ENCODE data around the gene CRYAB. TPM values are rescaled to one million over a fixed set of nuclear protein-coding genes. Genes with fewer than 3 reads are reported as not detected.

CRYAB gene
- total and polyA plus RNA-seq, 2 of the 4 experiments (the other 2 are of a cell fraction), result 6.5 to 19.5 TPM

GRCh38 chr11:111860257-111860656 is 51.3 kb downstream of the CRYAB start:
- Histone ChIP-seq H3K9me3 (ENCODE audit: control insufficient read depth, insufficient read depth, low read length) (no peaks in the 10 kb centered on the region), H3K4me2 (ENCODE audit: low read depth, low read length) (no peak overlapping the region), H3K4ac (ENCODE audit: low read depth, low read length) (no peak overlapping the region), H3K56ac (ENCODE audit: extremely low read depth, insufficient read depth, low read length) (no peak overlapping the region), H2AFZ (replicated peaks; ENCODE audit: low read length, poor library complexity) (no peak overlapping the region), H3K9me1 (ENCODE audit: insufficient read depth, low read length) (no peaks in the 10 kb centered on the region), H4K20me1 (ENCODE audit: insufficient read depth, low read length) (no peaks in the 10 kb centered on the region), H2BK120ac (ENCODE audit: low read depth, low read length) (no peak overlapping the region), H2AK9ac (replicated peaks; ENCODE audit: low read depth, low read length, poor library complexity) (no peak overlapping the region), H2AK5ac (ENCODE audit: low read depth, low read length) (no peak overlapping the region), H3K18ac (ENCODE audit: low read depth, low read length) (no peak overlapping the region), H2BK15ac (ENCODE audit: low read depth, low read length) (no peak overlapping the region), H3K79me1 (ENCODE audit: low read depth in 1 of 2, low read length in 2 of 2) (peaks cover 0 to 3% of the 10 kb centered on the region in 2 experiments; a peak in 1 of 4 replicates), H3K4me1 (ENCODE audit: control insufficient read depth, insufficient read depth, low read length) (no peaks in the 10 kb centered on the region), H3K36me3 (ENCODE audit: control insufficient read depth, insufficient read depth, low read length) (peaks cover 15% of the 10 kb centered on the region), H3K27me3 (ENCODE audit: control insufficient read depth, insufficient read depth, low read length) (no peaks in the 10 kb centered on the region), H3K9ac (ENCODE audit: low read depth, low read length) (no peak overlapping the region), H3K23ac (ENCODE audit: low read depth, low read length) (no peak overlapping the region), H4K91ac (ENCODE audit: insufficient read depth, low read depth, low read length) (no peak overlapping the region), H2BK20ac (ENCODE audit: low read depth, low read length) (no peak overlapping the region), H2BK5ac (ENCODE audit: low read depth, low read length, poor library complexity, severe bottlenecking) (no peak overlapping the region), H3K27ac (ENCODE audit: insufficient read depth, low read length) (no peak overlapping the region), H4K5ac (ENCODE audit: low read depth, low read length) (no peak overlapping the region), H3K4me3 (ENCODE audit: insufficient read depth, low read depth, low read length) (no peak overlapping the region), H4K8ac (ENCODE audit: low read depth in 2 of 2, low read length in 2 of 2) (no peak overlapping the region), H3K14ac (replicated peaks; ENCODE audit: low read depth, low read length) (no peak overlapping the region)
- dilution Hi-C loops (cut with HindIII; ENCODE audit: low sequenced_read_pairs, unreplicated experiment), result no loop called here
- no peak for TF ChIP-seq USF2 (IDR thresholded peaks at IDR 0.05; ENCODE audit: low read depth, low read length)
- TF ChIP-seq CEBPB (IDR thresholded peaks at IDR 0.05; ENCODE audit: low read depth, low read length), result no peak
- TF ChIP-seq ELK1 (IDR thresholded peaks at IDR 0.05; ENCODE audit: borderline replicate concordance, low read depth, low read length), result no peak
- TF ChIP-seq RFX5 (IDR thresholded peaks at IDR 0.05; ENCODE audit: low read depth, low read length), result no peak
- no peak for TF ChIP-seq MAZ (IDR thresholded peaks at IDR 0.05; ENCODE audit: borderline replicate concordance, low read depth, low read length)
- no peak for TF ChIP-seq MAFK (IDR thresholded peaks at IDR 0.05; ENCODE audit: low read depth, low read length)
- no peak for TF ChIP-seq SMC3 (IDR thresholded peaks at IDR 0.05; ENCODE audit: low read depth, low read length)
- TF ChIP-seq NFE2L2 (IDR thresholded peaks at IDR 0.05; ENCODE audit: low read depth, low read length), result no peak
- TF ChIP-seq RAD21 (IDR thresholded peaks at IDR 0.05; ENCODE audit: low read length), result no peak
- TF ChIP-seq POLR2A (IDR thresholded peaks at IDR 0.05; ENCODE audit: low read depth, low read length), result no peak
- TF ChIP-seq CTCF (conservative IDR thresholded peaks at IDR 0.05; ENCODE audit: low read depth, low read length), result no peak
- no peak for TF ChIP-seq FOS (IDR thresholded peaks at IDR 0.05; ENCODE audit: low read depth, low read length)
- TF ChIP-seq BHLHE40 (IDR thresholded peaks at IDR 0.05; ENCODE audit: low read depth, low read length), result no peak
- no peak for TF ChIP-seq CHD1 (IDR thresholded peaks at IDR 0.05; ENCODE audit: low read depth, low read length)
- no peak for TF ChIP-seq MXI1 (IDR thresholded peaks at IDR 0.05; ENCODE audit: borderline replicate concordance, low read depth, low read length)
- no peak for TF ChIP-seq RCOR1 (IDR thresholded peaks at IDR 0.05; ENCODE audit: insufficient replicate concordance, low read length)
- CTCF ChIA-PET, result no interaction called here
- WGBS, 2 experiments (ENCODE audit: extremely low coverage in 2 of 2, insufficient read length in 1 of 2), result no CpG with 5 or more reads among the region's 3 CpGs
- ATAC-seq (ENCODE audit: low read depth) (no peak), DNase-seq (no peak)
- in situ Hi-C loops (cut with MboI; ENCODE audit: low sequenced_read_pairs), result no loop called here
- intact Hi-C loops (cut with micrococcal nuclease), result no loop called here
- POLR2A ChIA-PET (ENCODE audit: unreplicated experiment), result no interaction called here
- BruUV-seq (replicated peaks), result no TSS peak
